NCI-H2196 (cell line): ENCODE results near the gene TNFRSF4.

Experiments
- DNase-seq: peaks from one replicate; lab custom pipeline; 2025; ENCODE audit not compliant: unreplicated experiment; lab: John Stamatoyannopoulos, UW

Gene TNFRSF4

DNA sequence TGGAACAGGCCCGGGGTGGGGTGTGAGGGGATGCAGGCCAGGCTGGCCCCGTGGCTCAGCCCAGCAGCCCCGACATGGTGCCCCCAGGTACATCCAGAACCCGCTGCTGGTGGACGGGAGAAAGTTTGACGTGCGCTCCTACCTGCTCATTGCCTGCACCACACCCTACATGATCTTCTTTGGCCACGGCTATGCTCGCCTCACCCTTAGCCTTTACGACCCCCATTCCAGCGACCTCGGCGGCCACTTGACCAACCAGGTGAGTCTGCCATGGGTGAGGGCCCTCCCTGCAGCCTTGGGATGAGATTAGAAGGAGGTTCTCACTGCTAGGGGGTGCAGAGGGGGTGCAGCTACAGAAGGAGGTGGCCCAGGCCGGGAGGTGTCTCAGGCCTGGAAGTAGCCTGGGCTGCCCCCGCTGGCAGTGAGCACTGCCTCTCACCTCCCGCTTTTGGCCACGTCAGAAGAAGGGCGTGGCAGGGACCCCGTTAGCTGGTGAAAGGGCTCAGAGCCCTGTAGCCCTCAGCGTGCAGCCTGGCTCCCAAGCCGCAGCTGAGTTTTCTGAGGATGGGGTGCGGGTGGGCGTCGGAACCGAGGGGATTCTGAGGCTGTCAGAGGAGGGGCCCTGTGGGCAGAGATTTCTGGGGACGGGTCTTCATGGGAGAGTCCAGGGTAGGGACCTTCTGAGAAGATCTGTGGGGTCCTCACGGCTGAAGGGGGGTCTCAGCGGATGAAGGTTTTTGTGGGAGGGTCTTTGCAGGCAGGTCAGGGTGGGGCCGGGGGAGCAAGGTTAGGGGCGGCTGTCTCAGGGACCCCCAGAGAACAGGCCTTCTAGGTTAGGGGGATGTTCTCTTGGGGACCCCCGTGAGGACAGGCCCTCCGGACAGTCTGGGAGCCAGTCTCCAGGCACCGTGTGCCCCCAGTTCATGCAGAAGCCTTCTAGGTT is 29.8 kb downstream of the TNFRSF4 start:
- DNase-seq = no peak

- no peak for DNase-seq
Measured at GRCh38 chr1:1183221-1183747, 30.7 kb downstream of the TNFRSF4 start.

- DNase-seq = no peak
Measured at GRCh38 chr1:1182491-1183220, 31.3 kb downstream of the TNFRSF4 start.

GRCh38 chr1:1181938-1182410 is 32.0 kb downstream of the TNFRSF4 start:
- no peak for DNase-seq

DNA sequence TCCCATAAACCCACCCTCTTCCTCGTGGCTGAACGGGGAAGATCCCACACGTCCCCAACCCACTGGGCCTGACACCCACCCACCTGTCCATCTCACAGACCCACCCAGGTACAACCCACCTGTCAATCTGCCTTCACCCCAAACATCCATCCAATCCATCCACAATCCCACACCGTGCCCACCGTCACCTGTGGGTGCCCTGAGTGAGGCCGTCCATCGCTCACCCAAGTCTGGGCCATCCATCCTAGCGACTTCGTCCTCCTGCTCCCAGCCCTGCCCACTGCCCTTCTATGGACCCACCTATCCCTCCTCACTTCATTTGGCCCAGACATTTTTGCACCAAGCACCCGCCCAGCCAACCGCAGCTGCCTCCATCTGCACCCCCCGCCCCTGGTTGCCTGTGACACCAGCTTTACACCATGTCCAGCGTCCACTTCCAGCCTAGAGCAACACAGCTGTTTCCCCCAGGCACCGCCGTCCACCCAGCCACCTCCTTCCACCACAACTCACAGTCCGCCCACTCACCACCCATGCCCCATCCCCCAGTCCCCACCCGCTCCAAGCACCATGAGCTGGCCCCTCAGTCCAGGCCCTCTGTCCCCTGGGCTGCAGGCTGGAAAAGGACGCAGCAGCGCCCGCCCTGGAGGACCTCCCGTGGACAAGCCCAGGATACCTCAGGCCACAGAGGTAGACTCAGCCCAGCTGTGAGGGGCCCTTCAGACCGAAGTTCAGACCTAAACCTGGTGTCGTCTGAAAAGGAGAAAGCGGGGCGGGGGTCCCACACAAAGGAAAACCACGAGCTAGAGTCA is 32.6 kb downstream of the TNFRSF4 start:
- no peak for DNase-seq

DNA sequence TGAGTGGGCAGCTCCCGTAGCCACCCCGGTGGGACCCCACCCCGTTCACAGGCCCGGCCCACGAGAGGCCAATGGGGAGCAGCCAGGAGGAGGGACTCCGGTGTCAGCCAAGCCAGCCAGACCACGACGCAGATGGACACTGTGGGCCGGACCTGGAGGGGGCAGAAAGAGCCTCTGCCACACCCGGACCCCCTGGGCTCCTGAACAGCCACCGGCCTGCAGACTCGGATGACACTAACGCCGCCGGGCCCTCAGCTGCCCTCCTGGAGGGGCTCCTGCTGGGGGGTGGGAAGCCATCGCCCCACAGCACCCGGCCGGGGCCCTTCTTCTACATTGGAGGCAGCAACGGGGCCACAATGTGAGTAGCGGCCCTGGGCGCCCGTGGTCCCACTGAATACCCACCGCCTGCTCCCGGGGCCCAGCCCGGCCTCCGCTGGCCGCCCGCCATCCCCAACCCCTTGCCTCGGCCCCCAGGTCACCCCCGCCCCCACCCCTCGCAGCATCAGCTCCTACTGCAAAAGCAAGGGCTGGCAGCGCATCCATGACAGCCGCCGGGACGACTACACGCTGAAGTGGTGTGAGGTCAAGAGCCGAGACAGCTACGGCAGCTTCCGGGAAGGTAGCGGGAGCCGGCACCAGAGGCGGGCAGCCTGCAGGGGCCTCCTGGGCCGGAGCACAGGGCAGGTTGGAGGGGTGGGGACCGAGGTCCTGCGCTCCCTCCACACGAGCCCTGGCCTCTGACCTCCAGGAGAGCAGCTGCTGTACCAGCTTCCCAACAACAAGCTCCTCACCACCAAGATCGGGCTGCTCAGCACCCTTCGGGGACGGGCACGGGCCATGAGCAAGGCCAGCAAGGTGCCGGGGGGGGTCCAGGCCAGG is 33.7 kb downstream of the TNFRSF4 start:
- DNase-seq = no peak

DNA sequence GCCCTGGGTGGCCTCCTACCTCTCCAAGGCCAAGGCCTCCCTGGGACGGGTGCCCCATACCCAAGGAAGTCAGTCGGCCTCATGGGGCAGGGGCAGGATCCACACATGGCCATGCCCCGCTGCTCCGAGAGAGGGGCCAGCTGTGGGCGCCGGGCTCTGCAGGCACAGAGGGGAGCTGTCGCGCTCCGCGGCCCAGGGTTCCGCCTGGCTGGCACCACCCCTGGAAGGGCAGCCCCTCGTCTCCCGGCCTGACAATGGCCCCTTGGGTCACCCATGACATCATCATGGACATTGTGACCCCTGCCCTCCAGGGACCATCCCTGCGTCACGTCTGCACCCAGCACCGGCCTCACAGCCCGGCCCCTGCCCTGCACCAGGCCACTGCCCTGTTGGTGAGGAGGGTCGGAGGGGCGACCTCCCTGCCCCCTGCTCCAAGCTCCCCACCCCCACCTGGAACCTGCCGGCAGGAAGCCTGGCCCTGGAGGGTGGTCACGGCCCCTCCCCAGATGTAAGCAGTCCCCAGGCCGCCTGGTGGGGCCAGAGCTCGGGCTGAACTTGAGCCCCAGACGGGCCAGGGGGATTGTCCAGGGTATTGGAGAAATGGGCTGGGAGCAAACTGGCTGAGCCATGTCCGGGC is 34.5 kb downstream of the TNFRSF4 start:
- DNase-seq = no peak

DNA sequence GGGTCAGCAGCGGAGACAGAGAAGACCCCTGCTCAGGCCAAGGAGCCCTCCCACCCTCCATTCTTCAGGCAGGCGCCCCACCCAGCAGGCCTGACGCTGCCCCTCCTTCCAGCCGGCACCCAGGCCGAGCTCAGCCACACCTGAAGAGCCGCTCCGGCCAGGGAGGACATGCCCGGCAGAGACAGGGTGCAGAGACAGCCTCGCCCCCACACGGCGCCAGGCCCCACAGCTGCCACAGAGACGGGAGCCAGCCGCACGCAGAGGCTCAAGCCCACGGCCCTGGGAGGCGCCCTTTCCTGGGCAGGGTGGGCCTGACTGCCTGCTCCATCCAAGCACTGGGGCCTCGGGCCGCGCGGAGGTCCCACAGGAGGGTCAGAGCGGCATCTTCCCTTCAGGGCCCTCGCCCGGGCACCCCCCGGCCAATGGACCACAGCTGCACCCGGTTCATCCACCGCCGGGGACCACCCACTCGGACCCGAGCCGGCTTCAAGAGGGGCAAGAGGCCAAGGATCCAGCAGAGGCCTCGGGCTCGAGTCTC is 35.1 kb downstream of the TNFRSF4 start:
- no peak for DNase-seq

GRCh38 chr1:1177452-1178206 is 36.3 kb downstream of the TNFRSF4 start:
- DNase-seq = no peak

DNA sequence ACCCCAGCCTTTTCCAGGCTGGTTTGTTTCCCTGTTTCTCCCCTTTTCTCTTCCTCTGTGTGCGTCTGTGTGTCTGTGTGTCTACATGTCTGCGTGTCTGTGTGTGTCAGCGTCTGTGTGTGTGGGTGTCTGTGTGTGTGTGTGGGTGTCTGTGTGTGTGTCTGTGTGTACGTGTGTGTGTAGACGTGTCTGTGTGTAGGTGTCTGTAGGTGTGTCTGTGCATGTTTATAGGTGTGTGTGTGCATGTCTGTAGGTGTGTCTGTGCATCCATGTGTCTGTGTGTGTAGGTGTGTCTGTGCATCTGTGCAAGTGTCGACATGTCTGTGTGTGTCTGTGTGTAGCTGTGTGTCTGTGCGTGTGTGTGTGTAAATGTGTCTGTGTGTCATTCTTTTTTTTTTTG is 37.0 kb downstream of the TNFRSF4 start:
- no peak for DNase-seq

DNA sequence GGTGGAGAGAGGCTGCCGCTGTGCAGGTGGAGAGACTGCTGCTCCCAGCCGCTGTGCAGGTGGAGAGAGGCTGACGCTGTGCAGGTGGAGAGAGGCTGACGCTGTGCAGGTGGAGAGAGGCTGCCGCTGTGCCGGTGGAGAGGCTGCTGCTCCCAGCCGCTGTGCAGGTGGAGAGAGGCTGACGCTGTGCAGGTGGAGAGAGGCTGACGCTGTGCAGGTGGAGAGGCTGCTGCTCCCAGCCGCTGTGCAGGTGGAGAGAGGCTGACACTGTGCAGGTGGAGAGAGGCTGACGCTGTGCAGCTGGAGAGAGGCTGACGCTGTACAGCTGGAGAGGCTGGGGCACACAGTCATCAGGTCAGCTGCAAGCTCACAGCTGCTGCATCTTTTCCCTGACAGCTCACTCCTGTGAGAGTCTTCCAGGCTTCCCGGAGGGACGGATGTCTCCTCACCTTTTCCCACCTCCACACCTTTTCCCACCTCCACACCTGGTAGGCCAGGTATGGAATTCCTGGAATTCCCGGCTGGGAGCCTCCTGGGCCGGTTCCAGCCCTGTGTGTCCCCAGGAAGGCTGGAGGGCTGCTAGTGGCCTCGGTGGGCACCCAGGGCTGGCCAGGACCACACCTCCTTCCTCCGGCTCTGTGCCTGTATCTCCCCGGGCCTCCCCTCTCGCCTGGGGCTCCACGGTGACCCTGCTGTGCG is 37.7 kb downstream of the TNFRSF4 start:
- DNase-seq = peak; percentile 35

DNA sequence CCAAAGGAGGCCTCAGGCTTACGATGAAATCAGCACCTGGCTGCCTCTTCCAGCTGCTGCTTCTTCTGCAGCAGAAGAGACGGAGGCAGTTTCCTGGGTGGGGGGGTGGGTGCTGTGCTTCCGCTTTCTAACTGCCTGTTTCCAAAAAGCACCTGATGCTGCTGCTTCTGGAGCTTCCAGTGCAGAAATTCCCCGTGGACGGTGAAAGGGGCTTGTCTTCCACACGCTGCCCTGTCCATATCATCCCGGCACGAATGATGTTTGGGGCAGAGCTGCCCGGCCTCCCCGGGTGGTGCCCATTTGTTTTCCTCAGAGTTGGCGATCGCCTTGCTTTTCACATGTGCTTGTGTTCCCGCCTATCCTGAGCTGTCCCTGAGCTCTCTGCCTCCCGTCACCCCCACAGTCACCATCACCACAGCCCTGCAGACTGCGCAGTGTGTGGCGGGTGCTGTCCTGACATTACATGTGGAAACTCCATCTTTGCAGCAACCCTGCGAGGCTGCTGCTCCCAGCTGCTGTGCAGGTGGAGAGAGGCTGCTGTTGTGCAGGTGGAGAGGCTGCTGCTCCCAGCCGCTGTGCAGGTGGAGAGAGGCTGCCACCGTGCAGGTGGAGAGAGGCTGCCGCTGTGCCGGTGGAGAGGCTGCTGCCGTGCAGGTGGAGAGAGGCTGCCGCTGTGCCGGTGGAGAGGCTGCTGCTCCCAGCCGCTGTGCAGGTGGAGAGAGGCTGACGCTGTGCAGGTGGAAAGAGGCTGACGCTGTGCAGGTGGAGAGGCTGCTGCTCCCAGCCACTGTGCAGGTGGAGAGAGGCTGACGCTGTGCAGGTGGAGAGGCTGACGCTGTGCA is 38.5 kb downstream of the TNFRSF4 start:
- DNase-seq = peak; percentile 33

GRCh38 chr1:1173793-1174415 is 40.0 kb downstream of the TNFRSF4 start, which contains the start of gene TTLL10:
TSS of gene TTLL10 (plus strand) at chr1:1173880. CDS start at chr1:1179216, 5,336 bp downstream.
- no peak for DNase-seq

- DNase-seq = no peak
Measured at GRCh38 chr1:1173061-1173792, 40.7 kb downstream of the TNFRSF4 start.

GRCh38 chr1:1171546-1172340 is 42.2 kb downstream of the TNFRSF4 start:
- no peak for DNase-seq
